GM08714 (cell line): ENCODE data around the gene OGA.
A peak's percentile ranks its signal among the peaks of the same experiment; 100 is the strongest.

Source experiments
- H3K4me3 ChIP-seq: fragments of 200-500 bp; sonication (Bioruptor generic); 2 replicates; pipeline ENCODE4 v1.5.1; 2014; ENCODE audit warnings: mild to moderate bottlenecking, low read length, inconsistent platforms
- ZNF274 ChIP-seq: IDR thresholded peaks from 2 replicates; pipeline ENCODE4 v1.6.1; 2012; ENCODE audit warnings: mild to moderate bottlenecking, low read depth, low read length

OGA gene

GRCh38 chr10:101828766-101829551, 10.7 kb upstream of the OGA start:
- no peak for TF ChIP-seq ZNF274
- H3K4me3 ChIP-seq, result no peak overlapping the region

DNA sequence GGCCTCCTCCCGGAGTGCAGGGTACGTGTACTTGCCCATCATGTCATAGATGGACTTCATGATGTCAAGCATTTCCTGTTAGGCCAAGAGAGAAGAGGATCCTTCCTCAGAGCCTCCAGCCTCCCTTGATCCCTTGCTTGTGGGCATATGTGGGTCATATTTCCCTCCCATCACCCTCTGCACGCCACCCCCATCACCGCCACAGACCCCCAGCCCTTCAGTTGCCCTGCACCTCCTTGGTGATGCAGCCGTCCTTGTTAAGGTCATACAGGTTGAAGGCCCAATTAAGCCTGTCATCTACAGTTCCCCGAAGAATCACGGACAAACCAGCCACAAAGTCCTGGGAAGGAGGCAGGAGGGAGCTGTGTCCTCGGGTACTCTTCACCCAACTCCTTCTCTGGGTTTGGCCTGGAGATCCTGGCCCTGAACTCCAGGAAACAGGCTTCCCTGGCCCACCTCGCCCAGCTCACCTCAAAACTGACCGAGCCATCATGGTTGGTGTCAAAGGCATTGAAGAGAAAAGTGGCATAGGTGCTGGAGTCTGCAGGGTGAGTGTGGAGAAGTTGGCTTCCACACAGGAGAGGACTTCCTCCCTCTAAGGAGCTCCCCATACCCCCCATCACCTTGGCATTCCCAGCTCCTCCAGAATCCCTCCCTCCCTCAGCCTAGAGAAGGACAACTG, 9.8 kb upstream of the OGA start:
- TF ChIP-seq ZNF274, result no peak
- H3K4me3 ChIP-seq, result no peak overlapping the region

- H3K4me3 ChIP-seq, result no peak overlapping the region
- TF ChIP-seq ZNF274, result no peak
Measured at GRCh38 chr10:101826852-101827434, 8.7 kb upstream of the OGA start.

GRCh38 chr10:101824736-101825135, 6.5 kb upstream of the OGA start:
- no peak for TF ChIP-seq ZNF274
- H3K4me3 ChIP-seq, result no peak overlapping the region

DNA sequence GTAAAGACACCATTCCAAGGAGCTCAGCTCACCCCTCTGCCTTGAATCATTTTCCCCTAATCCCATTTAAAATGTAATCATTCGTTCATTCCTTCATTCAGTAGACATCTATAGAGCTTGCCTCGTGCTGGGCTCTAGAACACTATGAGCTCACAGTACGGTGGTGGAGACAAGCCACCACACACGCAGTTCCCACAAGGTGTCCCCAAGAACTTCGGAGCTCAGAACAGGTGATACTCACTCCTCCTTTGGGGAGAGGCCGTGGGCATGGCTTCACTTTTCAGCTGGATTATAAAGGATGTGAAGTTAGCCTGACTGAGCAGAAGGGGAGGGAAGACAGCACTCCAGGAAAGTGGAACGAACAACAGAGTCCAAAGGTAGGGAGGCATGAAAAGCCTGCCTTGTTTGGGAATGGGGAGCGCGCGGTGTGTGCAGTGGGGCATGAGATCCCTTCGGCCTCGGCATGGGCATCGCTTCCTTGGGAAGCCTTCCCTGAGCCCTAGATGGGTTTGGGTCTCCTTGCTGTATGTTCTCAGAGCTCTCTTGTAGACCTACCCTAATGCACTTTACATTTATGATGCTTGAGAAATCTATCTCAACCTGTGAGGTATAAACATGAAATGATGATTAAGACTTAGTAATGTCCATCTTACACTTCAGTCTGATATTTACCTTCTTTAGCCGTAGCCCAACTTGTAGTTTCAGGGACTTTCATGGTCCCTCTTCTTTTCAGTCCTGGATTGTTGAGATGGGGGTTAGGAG, 809 bp upstream of the OGA start:
- TF ChIP-seq ZNF274, result no peak
- peak overlapping the region; percentile 74 for H3K4me3 ChIP-seq

DNA sequence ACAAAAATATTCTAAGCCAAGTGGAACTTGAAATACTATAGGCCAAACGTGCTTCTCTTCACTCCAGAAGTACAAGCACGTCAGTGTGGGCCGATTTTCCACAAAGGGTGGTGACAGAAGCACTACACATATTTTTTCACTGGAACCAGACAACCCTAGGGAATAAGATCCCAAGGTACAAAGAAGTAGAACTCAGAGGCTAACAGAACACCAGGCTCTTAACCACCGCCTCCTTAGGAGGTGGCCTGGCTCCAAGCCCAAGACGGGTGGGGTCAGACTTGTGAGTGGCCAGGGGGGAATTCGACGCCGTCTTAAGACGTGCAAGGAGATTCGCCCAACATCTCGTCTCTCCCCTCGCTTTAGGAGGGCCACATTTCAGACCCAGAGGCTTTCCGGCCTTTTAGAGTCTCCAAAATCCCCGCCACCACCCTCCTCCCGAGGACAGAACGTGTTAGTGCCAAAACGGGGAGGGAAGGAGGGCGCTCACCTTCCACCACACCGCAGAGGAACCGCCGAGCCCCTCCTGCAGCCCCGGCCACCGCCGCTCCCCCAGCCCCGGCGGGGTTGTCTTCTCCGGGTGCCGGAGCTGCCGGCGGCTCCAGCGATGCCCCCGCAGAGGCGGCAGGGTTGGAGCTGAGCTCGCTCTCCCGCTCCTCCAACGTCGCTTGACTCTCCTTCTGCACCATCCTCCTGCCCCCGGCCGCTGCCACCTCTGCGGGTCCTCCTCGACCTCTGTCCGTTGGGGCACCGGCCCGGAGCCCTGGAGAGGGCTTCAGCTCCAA, 716 bp downstream of the OGA start:
- H3K4me3 ChIP-seq, result peak overlapping the region; percentile 88
- no peak for TF ChIP-seq ZNF274

GRCh38 chr10:101816913-101817336, 1.3 kb downstream of the OGA start:
- peak overlapping the region; percentile 88 for H3K4me3 ChIP-seq
- no peak for TF ChIP-seq ZNF274

DNA sequence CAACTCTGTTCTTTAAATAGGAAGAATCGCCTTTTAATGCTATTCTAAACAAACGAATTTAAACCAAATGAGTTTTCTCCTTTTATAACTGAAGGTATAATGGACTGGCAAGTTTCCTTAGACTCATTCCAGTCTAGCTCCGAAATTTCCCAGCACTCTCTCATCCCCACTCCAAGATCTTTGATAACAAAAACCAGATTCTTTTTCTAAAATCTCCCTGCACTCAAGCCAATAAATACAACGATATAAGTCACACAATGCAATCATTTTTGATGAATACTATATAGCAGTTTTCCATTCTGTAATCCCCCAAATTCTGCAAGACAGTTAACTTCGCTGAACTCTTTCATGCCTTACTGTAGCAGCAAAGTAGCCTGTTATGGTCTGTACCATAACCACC, 1.9 kb downstream of the OGA start:
- peak overlapping the region; percentile 88 for H3K4me3 ChIP-seq
- no peak for TF ChIP-seq ZNF274

DNA sequence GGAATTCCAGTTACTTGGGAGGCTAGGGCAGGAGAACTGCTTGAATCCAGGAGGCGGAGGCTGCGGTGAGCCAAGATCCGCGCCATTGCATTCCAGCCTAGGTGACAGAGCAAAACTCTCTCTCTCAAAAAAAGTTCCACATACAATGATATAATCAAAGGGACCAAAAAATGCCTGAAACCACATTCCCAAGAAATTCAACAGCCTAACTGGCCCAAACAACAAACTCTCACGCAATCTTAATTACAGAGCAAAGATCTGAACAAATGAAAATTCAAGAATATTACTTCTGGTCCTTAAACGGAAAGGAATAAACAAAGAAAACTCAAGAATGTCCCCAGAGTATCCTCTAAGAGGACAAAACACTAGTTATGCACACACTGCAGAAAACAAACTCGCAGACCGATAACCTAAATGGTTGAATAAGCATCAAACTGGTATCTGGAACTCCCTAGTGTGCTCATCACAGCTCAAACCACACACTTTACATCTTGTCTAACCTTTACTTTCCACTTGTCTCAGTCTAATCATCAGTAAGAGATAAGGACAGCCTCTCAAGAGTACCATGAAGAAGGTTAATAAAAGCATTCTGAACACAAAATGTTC, 3.7 kb downstream of the OGA start:
- TF ChIP-seq ZNF274, result no peak
- peak overlapping the region; percentile 88 for H3K4me3 ChIP-seq

DNA sequence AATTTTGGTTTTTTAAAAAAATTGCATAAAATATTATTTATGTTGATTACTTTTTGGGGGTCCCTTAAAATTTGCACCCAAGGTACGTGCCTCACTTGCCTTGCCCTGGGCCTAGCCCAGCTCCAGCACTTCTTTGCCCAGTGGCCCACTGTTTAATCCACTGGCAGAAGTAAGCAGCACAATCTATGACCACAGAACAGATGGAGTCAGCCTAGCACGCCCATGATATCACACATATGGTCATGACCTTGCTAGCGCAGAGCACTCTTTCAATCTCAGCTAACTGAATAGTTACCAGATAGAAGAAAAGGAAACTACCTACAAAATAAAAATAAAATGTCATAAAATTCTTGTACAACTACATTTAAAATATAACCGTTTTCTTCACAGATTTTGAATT, 5.6 kb downstream of the OGA start:
- no peak for TF ChIP-seq ZNF274

GRCh38 chr10:101807158-101807557, 11.1 kb downstream of the OGA start:
- TF ChIP-seq ZNF274, result no peak
- H3K4me3 ChIP-seq, result no peak overlapping the region

More for the DNA sequence above, 5.6 kb downstream of the OGA start:
- no peak overlapping the region for H3K4me3 ChIP-seq

DNA sequence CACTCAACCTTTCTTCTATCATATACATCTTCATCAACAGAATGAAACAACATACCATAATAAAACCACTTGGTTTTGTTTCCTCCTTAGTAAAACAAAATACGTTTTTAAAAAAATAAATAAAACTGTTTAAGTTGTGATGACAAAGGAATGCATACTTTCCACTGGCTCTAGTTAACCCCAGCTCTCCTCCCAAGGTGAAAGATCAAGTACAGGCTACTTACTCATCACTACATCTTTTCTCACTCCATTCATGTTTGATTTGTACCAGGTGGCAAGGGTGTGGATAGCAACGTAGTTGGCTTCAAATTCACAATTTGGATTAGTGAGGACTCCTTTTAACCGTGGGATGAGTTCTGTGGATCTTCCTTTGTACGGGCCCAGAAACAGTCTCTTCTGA, 14.7 kb downstream of the OGA start:
- H3K4me3 ChIP-seq, result no peak overlapping the region
- no peak for TF ChIP-seq ZNF274

GRCh38 chr10:101797403-101798059, 20.7 kb downstream of the OGA start:
- no peak for TF ChIP-seq ZNF274
- no peak overlapping the region for H3K4me3 ChIP-seq

DNA sequence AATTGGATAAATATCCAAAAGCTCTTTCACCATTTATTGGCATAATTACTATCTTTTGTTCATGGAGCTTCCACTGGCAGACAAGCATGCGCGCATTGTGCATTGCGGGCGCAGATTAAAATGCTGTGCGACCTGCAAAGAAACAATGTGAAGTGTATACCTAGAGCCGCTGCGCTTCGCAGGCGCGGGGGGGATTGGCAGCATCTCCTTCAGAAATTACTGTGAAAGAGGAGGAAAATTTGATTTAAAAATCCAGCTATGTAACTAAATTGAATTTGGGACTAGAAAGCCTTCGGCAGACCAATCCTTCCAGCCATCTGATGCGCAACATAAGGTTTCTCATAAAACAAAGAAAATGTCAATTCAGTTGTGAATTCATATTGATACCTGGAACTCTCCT, 24.7 kb downstream of the OGA start:
- no peak for TF ChIP-seq ZNF274

More for the DNA sequence above, 24.7 kb downstream of the OGA start:
- no peak overlapping the region for H3K4me3 ChIP-seq
